H9 (cell line): ENCODE results near the gene BMP3. TPM values are rescaled to one million over a fixed set of nuclear protein-coding genes. Genes with fewer than 3 reads are reported as not detected.
A peak's percentile ranks its signal among the peaks of the same experiment; 100 is the strongest.

Experiments used
- DNase-seq: peaks from one replicate; pipeline ENCODE4 v3.0.0-alpha.2; 2017
- H2AFZ ChIP-seq: one replicate; pipeline ENCODE4 v1.6.1; 2013; ENCODE audit warnings: mild to moderate bottlenecking, low read length, control low read depth, moderate library complexity
- H2AK5ac ChIP-seq: 2 replicates; pipeline ENCODE4 v1.6.1; 2013; ENCODE audit warnings: low read length, control low read depth, mixed read lengths; ENCODE audit not compliant: insufficient read length
- H2BK120ac ChIP-seq: one replicate; pipeline ENCODE4 v1.6.1; 2013; ENCODE audit warnings: low read depth, mild to moderate bottlenecking, low read length, control low read depth, inconsistent platforms; ENCODE audit not compliant: poor library complexity, severe bottlenecking
- H2BK12ac ChIP-seq: 2 replicates; pipeline ENCODE4 v1.6.1; 2013; ENCODE audit warnings: low read length, control low read depth, mixed read lengths, low read depth; ENCODE audit not compliant: insufficient read length
- H2BK15ac ChIP-seq: 2 replicates; pipeline ENCODE4 v1.6.1; 2013; ENCODE audit warnings: low read depth, low read length, control low read depth
- H2BK20ac ChIP-seq: one replicate; pipeline ENCODE4 v1.6.1; 2013; ENCODE audit warnings: low read depth, mild to moderate bottlenecking, low read length, control low read depth, inconsistent platforms; ENCODE audit not compliant: poor library complexity, severe bottlenecking
- H2BK5ac ChIP-seq: 2 replicates; pipeline ENCODE4 v1.6.1; 2013; ENCODE audit warnings: low read length, control low read depth, mixed read lengths; ENCODE audit not compliant: insufficient read length
- H3K14ac ChIP-seq: 2 replicates; pipeline ENCODE4 v1.6.1; 2013; ENCODE audit warnings: low read length, control low read depth; ENCODE audit not compliant: insufficient read depth
- H3K18ac ChIP-seq: 2 replicates; pipeline ENCODE4 v1.6.1; 2013; ENCODE audit warnings: low read depth, mild to moderate bottlenecking, mixed read lengths, low read length, control low read depth; ENCODE audit not compliant: insufficient read length
- H3K23ac ChIP-seq: 2 replicates; pipeline ENCODE4 v1.6.1; 2013; ENCODE audit warnings: low read length, control low read depth, mixed read lengths, low read depth; ENCODE audit not compliant: insufficient read length
- H3K23me2 ChIP-seq: 2 replicates; pipeline ENCODE4 v1.6.1; 2013; ENCODE audit warnings: low read depth, mild to moderate bottlenecking, mixed read lengths, low read length, control low read depth; ENCODE audit not compliant: insufficient read length, poor library complexity, severe bottlenecking
- H3K27ac ChIP-seq: 2 replicates; pipeline ENCODE4 v1.5.1; 2013; ENCODE audit warnings: low read length, control low read depth, mixed read lengths, low read depth; ENCODE audit not compliant: insufficient read length
- H3K27me3 ChIP-seq: 2 replicates; pipeline ENCODE4 v1.6.1; 2013; ENCODE audit warnings: low read length, control low read depth, inconsistent platforms; ENCODE audit not compliant: insufficient read depth
- H3K4ac ChIP-seq: 2 replicates; pipeline ENCODE4 v1.6.1; 2013; ENCODE audit warnings: low read depth, mild to moderate bottlenecking, control low read depth, inconsistent platforms, low read length, moderate library complexity
- H3K4me1 ChIP-seq: 2 replicates; pipeline ENCODE4 v1.6.1; 2013; ENCODE audit warnings: low read length, control low read depth, inconsistent platforms; ENCODE audit not compliant: insufficient read depth
- H3K4me2 ChIP-seq: 2 replicates; pipeline ENCODE4 v1.6.1; 2013; ENCODE audit warnings: low read length, control low read depth, mixed read lengths; ENCODE audit not compliant: insufficient read length, insufficient read depth
- H3K56ac ChIP-seq: 2 replicates; pipeline ENCODE4 v1.6.1; 2013; ENCODE audit warnings: low read depth, mild to moderate bottlenecking, mixed read lengths, low read length, control low read depth; ENCODE audit not compliant: insufficient read length
- H3K79me1 ChIP-seq: 2 replicates; pipeline ENCODE4 v1.6.1; 2013; ENCODE audit warnings: low read depth, mild to moderate bottlenecking, moderate library complexity, low read length, control low read depth, inconsistent platforms; ENCODE audit not compliant: insufficient read depth, poor library complexity, severe bottlenecking
- H3K79me2 ChIP-seq: 2 replicates; pipeline ENCODE4 v1.6.1; 2013; ENCODE audit warnings: low read length, control low read depth, inconsistent platforms; ENCODE audit not compliant: insufficient read depth
- H3K9ac ChIP-seq: 2 replicates; pipeline ENCODE4 v1.6.1; 2013; ENCODE audit warnings: low read length, control low read depth, mixed read lengths; ENCODE audit not compliant: insufficient read length; ENCODE audit errors: extremely low read depth
- H3K9me3 ChIP-seq: one replicate; pipeline ENCODE4 v1.6.1; 2013; ENCODE audit warnings: low read depth, low read length, inconsistent platforms; ENCODE audit not compliant: control insufficient read depth
- H3T11ph ChIP-seq: one replicate; pipeline ENCODE4 v1.6.1; 2013; ENCODE audit warnings: mild to moderate bottlenecking, low read length, control low read depth, inconsistent platforms
- H4K20me1 ChIP-seq: one replicate; pipeline ENCODE4 v1.6.1; 2013; ENCODE audit not compliant: control insufficient read depth, insufficient read length, insufficient read depth
- H4K5ac ChIP-seq: 2 replicates; pipeline ENCODE4 v1.6.1; 2013; ENCODE audit warnings: low read depth, mild to moderate bottlenecking, mixed read lengths, low read length, control low read depth; ENCODE audit not compliant: insufficient read length
- H4K8ac ChIP-seq: replicated peaks from 2 replicates; pipeline ENCODE4 v1.6.1; 2013; ENCODE audit warnings: low read length, control low read depth, mixed read lengths, low read depth; ENCODE audit not compliant: insufficient read length
- H4K91ac ChIP-seq: 2 replicates; pipeline ENCODE4 v1.6.1; 2013; ENCODE audit warnings: low read depth, mild to moderate bottlenecking, moderate library complexity, mixed read lengths, low read length, control low read depth; ENCODE audit not compliant: insufficient read length
- H3K27ac Mint-ChIP-seq, 3 experiments: 2 replicates in 2 of 3; 3 replicates in 1 of 3; pipeline ENCODE4 v1.8.0; 2020 to 2021; ENCODE audit warnings: mixed read lengths in 3 of 3, mild to moderate bottlenecking in 1 of 3, moderate library complexity in 1 of 3
- H3K27me3 Mint-ChIP-seq: 2 replicates; pipeline ENCODE4 v1.8.0; 2021; ENCODE audit warnings: low read depth, mild to moderate bottlenecking, moderate library complexity, mixed read lengths
- H3K36me3 Mint-ChIP-seq, 3 experiments: 2 replicates in 2 of 3; 3 replicates in 1 of 3; pipeline ENCODE4 v1.8.0; 2020 to 2021; ENCODE audit warnings: low read depth in 3 of 3, mixed read lengths in 3 of 3; ENCODE audit not compliant: insufficient read depth in 1 of 3
- H3K4me1 Mint-ChIP-seq, 2 experiments: 2 replicates each; pipeline ENCODE4 v1.8.0; 2020; ENCODE audit warnings: mixed read lengths in 2 of 2
- H3K4me3 Mint-ChIP-seq, 2 experiments: 2 replicates in 1 of 2; 3 replicates in 1 of 2; pipeline ENCODE4 v1.8.0; 2020 to 2021; ENCODE audit warnings: mild to moderate bottlenecking in 2 of 2, mixed read lengths in 2 of 2, moderate library complexity in 1 of 2
- H3K9me3 Mint-ChIP-seq, 2 experiments: 2 replicates in 1 of 2; 3 replicates in 1 of 2; pipeline ENCODE4 v1.8.0; 2020; ENCODE audit warnings: mild to moderate bottlenecking in 2 of 2, mixed read lengths in 2 of 2, moderate library complexity in 1 of 2
- CTCF ChIP-seq: fragments of 200-600 bp; sonication (generic); conservative IDR thresholded peaks from 3 replicates; pipeline ENCODE4 v1.8.0; 2021; ENCODE audit warnings: antibody characterized with exemption, mild to moderate bottlenecking
- WGBS: extraction: QIAGEN DNeasy Blood & Tissue Kit; methylation state at CpG from one replicate; pipeline ENCODE4 v1.1.7; 2013; ENCODE audit warnings: missing lambda C conversion rate, low lambda C conversion rate, mixed read lengths; ENCODE audit not compliant: insufficient read length; ENCODE audit errors: extremely low coverage; 5-methylcytosine and 5-hydroxymethylcytosine counted together
- long read RNA-seq: library from polyadenylated mRNA; unstranded; transcript quantifications from one replicate; pipeline ENCODE4 v2.0.0, GENCODE V29; 2020
- total RNA-seq: library from RNA; stranded (reverse); gene quantifications from 2 replicates; pipeline ENCODE4 v1.2.1, GENCODE V29; 2021

BMP3 gene
- total RNA-seq: not detected in 2 replicates
- long read RNA-seq: 0 reads

DNA sequence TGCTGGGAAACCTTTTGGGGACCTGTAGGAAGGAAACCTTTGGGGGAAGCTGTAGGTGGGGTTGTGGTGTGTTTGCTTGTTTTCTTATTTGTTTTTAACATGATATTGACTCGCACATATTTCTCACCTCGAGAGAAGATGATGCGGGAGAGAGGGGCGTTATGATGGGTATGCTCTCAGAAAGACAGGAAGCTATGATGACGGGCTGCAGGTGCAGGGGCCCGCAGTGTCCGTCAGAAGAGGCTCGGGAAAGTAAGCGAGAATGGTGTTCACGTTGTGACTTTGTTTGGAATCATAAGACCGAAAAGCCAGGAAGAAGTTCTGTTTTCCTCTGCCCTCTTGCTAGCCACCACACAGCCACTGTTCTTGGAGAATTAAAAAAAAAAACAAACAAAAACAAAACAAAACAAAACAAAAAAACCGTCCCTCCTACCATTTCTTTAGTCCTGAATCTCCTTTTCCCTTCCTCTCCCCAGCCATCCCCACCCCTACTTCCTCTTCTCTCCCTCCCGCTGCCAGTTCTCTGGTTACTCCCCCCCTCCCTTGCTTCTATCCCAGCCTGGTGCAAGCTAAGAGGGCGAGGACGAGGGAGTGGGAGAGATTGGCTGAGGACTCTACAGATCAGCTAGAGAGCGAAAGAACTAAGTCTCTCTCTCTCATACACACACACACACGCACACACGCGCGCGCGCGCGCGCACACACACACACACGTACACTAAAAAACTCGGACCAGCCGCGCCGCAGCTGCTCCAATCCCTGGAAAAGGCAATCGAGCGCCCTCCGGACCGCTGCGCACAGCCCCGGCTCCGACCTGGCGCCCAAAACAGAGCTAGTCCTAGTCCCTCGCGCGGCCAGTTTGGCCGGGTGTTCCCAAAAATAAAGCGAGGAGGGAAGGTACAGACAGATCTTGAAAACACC lies at the start of gene BMP3:
Gene BMP3, plus strand, starts transcription at position 648 of the 920 bp plus-strand sequence. CDS start 577 bp downstream, outside the sequence.
- no peak within 1 kb of the TSS for H3K14ac ChIP-seq
- Mint-ChIP-seq H3K4me1 (peaks cover 28 to 32% of the 10 kb centered on the region in 2 experiments), H3K4me3 (peak within 1 kb of the TSS; percentile 77 to 94), H3K27me3 (peaks cover 97% of the 10 kb centered on the region), H3K9me3 (no peaks in the 10 kb centered on the region; a peak in 1 of 5 replicates), H3K36me3 (no peaks in the 10 kb centered on the region; a peak in 1 of 7 replicates), H3K27ac (no peak within 1 kb of the TSS)
- no CpG with 5 or more reads among the region's 43 CpGs for WGBS
- no peak within 1 kb of the TSS for H3K4ac ChIP-seq
- no peaks in the 10 kb centered on the region for H3K79me2 ChIP-seq
- H3K9me3 ChIP-seq: no peaks in the 10 kb centered on the region
- H2AFZ ChIP-seq: no peak within 1 kb of the TSS
- no peak within 1 kb of the TSS for H4K5ac ChIP-seq
- peak; percentile 70 for DNase-seq
- H3K23me2 ChIP-seq: peaks cover 22% of the 10 kb centered on the region
- H3K27ac ChIP-seq: no peak within 1 kb of the TSS
- H3K4me1 ChIP-seq: peaks cover 2% of the 10 kb centered on the region; the same call in 1 of the 2 replicates
- H4K8ac ChIP-seq: no peak within 1 kb of the TSS
- no peaks in the 10 kb centered on the region for H3K79me1 ChIP-seq
- TF ChIP-seq CTCF: no peak
- H3K23ac ChIP-seq: no peak within 1 kb of the TSS
- no peak within 1 kb of the TSS for H3K18ac ChIP-seq
- H2BK15ac ChIP-seq: no peak within 1 kb of the TSS
- H2BK20ac ChIP-seq: no peak within 1 kb of the TSS
- no peak within 1 kb of the TSS for H2BK120ac ChIP-seq
- H3T11ph ChIP-seq: no peak within 1 kb of the TSS
- no peak within 1 kb of the TSS for H3K56ac ChIP-seq
- H4K91ac ChIP-seq: no peak within 1 kb of the TSS
- no peak within 1 kb of the TSS for H2BK5ac ChIP-seq
- no peaks in the 10 kb centered on the region for H4K20me1 ChIP-seq
- H2BK12ac ChIP-seq: no peak within 1 kb of the TSS
- no peak within 1 kb of the TSS for H2AK5ac ChIP-seq
- H3K9ac ChIP-seq: no peak within 1 kb of the TSS
- peak within 1 kb of the TSS; percentile 88 for H3K4me2 ChIP-seq
- H3K27me3 ChIP-seq: peaks cover 21% of the 10 kb centered on the region; the same call in 1 of the 2 replicates
